Measurements from ENCODE around the gene RIT2.

Gene RIT2

GRCh38 chr18:42921226-42921737, 194.2 kb downstream of the RIT2 start:
- no peak overlapping the region for H3K27ac ChIP-seq (ENCODE audit: low read depth, low read length)
- no peaks in the 10 kb centered on the region for H3K9me3 ChIP-seq (ENCODE audit: insufficient read depth, low read length)
- H4K20me1 ChIP-seq (ENCODE audit: low read depth, low read length), result no peaks in the 10 kb centered on the region
- H3F3A ChIP-seq (ENCODE audit: insufficient read depth), result no peaks in the 10 kb centered on the region
- no peak overlapping the region for H3K4me2 ChIP-seq (ENCODE audit: low read depth, low read length, poor library complexity, severe bottlenecking)
- H3K79me2 ChIP-seq (ENCODE audit: insufficient read depth, low read length), result no peaks in the 10 kb centered on the region
- H3K9ac ChIP-seq (ENCODE audit: low read length), result no peak overlapping the region
- TF ChIP-seq EZH2phosphoT487 (conservative IDR thresholded peaks at IDR 0.05; ENCODE audit: low read length), result no peak
- H3K9me2 ChIP-seq (replicated peaks; ENCODE audit: insufficient read depth, low read length), result no peaks in the 10 kb centered on the region
- H3K27me3 ChIP-seq (ENCODE audit: low read length), result peaks cover 3% of the 10 kb centered on the region; the same call in 1 of the 2 replicates
- H3K4me3 ChIP-seq (ENCODE audit: insufficient read depth, low read length, poor library complexity, severe bottlenecking), result no peak overlapping the region
- H2AFZ ChIP-seq (ENCODE audit: low read depth, low read length, severe bottlenecking), result no peak overlapping the region
- no peaks in the 10 kb centered on the region for H3K36me3 ChIP-seq (ENCODE audit: low read length)

GRCh38 chr18:42920621-42921020, 194.9 kb downstream of the RIT2 start:
- Histone ChIP-seq H4K20me1 (ENCODE audit: low read depth, low read length) (no peaks in the 10 kb centered on the region), H3K27me3 (ENCODE audit: low read length) (peaks cover 3% of the 10 kb centered on the region; the same call in 1 of the 2 replicates), H3K79me2 (ENCODE audit: insufficient read depth, low read length) (no peaks in the 10 kb centered on the region), H3K36me3 (ENCODE audit: low read length) (no peaks in the 10 kb centered on the region), H3K4me3 (ENCODE audit: insufficient read depth, low read length, poor library complexity, severe bottlenecking) (no peak overlapping the region), H3K9ac (ENCODE audit: low read length) (no peak overlapping the region), H3K27ac (ENCODE audit: low read depth, low read length) (no peak overlapping the region), H3F3A (ENCODE audit: insufficient read depth) (no peaks in the 10 kb centered on the region), H3K9me3 (ENCODE audit: insufficient read depth, low read length) (no peaks in the 10 kb centered on the region), H3K4me2 (ENCODE audit: low read depth, low read length, poor library complexity, severe bottlenecking) (no peak overlapping the region), H2AFZ (ENCODE audit: low read depth, low read length, severe bottlenecking) (no peak overlapping the region), H3K9me2 (replicated peaks; ENCODE audit: insufficient read depth, low read length) (no peaks in the 10 kb centered on the region)
- no peak for TF ChIP-seq CTCF (IDR thresholded peaks at IDR 0.05; ENCODE audit: insufficient read depth, low read length, poor library complexity, severe bottlenecking)
- TF ChIP-seq EZH2phosphoT487 (conservative IDR thresholded peaks at IDR 0.05; ENCODE audit: low read length), result no peak

- Histone ChIP-seq H4K20me1 (ENCODE audit: low read depth, low read length) (no peaks in the 10 kb centered on the region), H3K9me2 (replicated peaks; ENCODE audit: insufficient read depth, low read length) (no peaks in the 10 kb centered on the region), H3K79me2 (ENCODE audit: insufficient read depth, low read length) (no peaks in the 10 kb centered on the region), H3K27me3 (ENCODE audit: low read length) (no peaks in the 10 kb centered on the region), H3K36me3 (ENCODE audit: low read length) (no peaks in the 10 kb centered on the region), H3K4me3 (ENCODE audit: insufficient read depth, low read length, poor library complexity, severe bottlenecking) (no peak overlapping the region), H3K9me3 (ENCODE audit: insufficient read depth, low read length) (no peaks in the 10 kb centered on the region), H3F3A (ENCODE audit: insufficient read depth) (no peaks in the 10 kb centered on the region), H2AFZ (ENCODE audit: low read depth, low read length, severe bottlenecking) (no peak overlapping the region), H3K9ac (ENCODE audit: low read length) (no peak overlapping the region), H3K4me2 (ENCODE audit: low read depth, low read length, poor library complexity, severe bottlenecking) (no peak overlapping the region), H3K27ac (ENCODE audit: low read depth, low read length) (no peak overlapping the region)
- TF ChIP-seq EZH2phosphoT487 (conservative IDR thresholded peaks at IDR 0.05; ENCODE audit: low read length) (no peak), CTCF (IDR thresholded peaks at IDR 0.05; ENCODE audit: insufficient read depth, low read length, poor library complexity, severe bottlenecking) (no peak)
These were observed 200.2 kb downstream of the RIT2 start for GRCh38 chr18:42915299-42915698.

GRCh38 chr18:42914476-42914875, 201.0 kb downstream of the RIT2 start:
- H3K9ac ChIP-seq (ENCODE audit: low read length), result no peak overlapping the region
- no peak overlapping the region for H3K4me3 ChIP-seq (ENCODE audit: insufficient read depth, low read length, poor library complexity, severe bottlenecking)
- no peak for TF ChIP-seq EZH2phosphoT487 (conservative IDR thresholded peaks at IDR 0.05; ENCODE audit: low read length)
- no peak for TF ChIP-seq CTCF (IDR thresholded peaks at IDR 0.05; ENCODE audit: insufficient read depth, low read length, poor library complexity, severe bottlenecking)
- no peaks in the 10 kb centered on the region for H3F3A ChIP-seq (ENCODE audit: insufficient read depth)
- no peaks in the 10 kb centered on the region for H3K79me2 ChIP-seq (ENCODE audit: insufficient read depth, low read length)
- no peaks in the 10 kb centered on the region for H3K9me2 ChIP-seq (replicated peaks; ENCODE audit: insufficient read depth, low read length)
- no peak overlapping the region for H3K27ac ChIP-seq (ENCODE audit: low read depth, low read length)
- no peaks in the 10 kb centered on the region for H4K20me1 ChIP-seq (ENCODE audit: low read depth, low read length)
- no peaks in the 10 kb centered on the region for H3K36me3 ChIP-seq (ENCODE audit: low read length)
- H3K4me2 ChIP-seq (ENCODE audit: low read depth, low read length, poor library complexity, severe bottlenecking), result no peak overlapping the region
- H3K9me3 ChIP-seq (ENCODE audit: insufficient read depth, low read length), result no peaks in the 10 kb centered on the region
- H3K27me3 ChIP-seq (ENCODE audit: low read length), result no peaks in the 10 kb centered on the region
- H2AFZ ChIP-seq (ENCODE audit: low read depth, low read length, severe bottlenecking), result no peak overlapping the region
